Neural progenitor cell (in vitro differentiated cells): ENCODE measurements around the gene GP2.

Source experiments
- CTCF ChIP-seq: fragments of 200-600 bp; sonication (generic); IDR thresholded peaks from 2 replicates; pipeline ENCODE4 v1.5.1; 2017; ENCODE audit warnings: antibody characterized with exemption, mild to moderate bottlenecking
- EZH2 ChIP-seq: fragments of 200-600 bp; sonication (generic); IDR thresholded peaks from 2 replicates; pipeline ENCODE4 v1.6.1; 2017; ENCODE audit warnings: antibody characterized with exemption, mild to moderate bottlenecking, moderate library complexity
- EZH2phosphoT487 ChIP-seq: fragments of 200-600 bp; sonication (generic); IDR thresholded peaks from 2 replicates; pipeline ENCODE4 v1.6.1; 2017; ENCODE audit warnings: antibody characterized with exemption

- no peak for TF ChIP-seq CTCF
- TF ChIP-seq EZH2phosphoT487 = no peak
- TF ChIP-seq EZH2 = no peak
Measured at GRCh38 chr16:20326321-20326720, 992 bp downstream of the GP2 start.
